ENCODE results near the gene SRSF2.

GRCh38 chr17:76733618-76733957 is 3.5 kb downstream of the SRSF2 start:
- TF ChIP-seq GATA3 (IDR thresholded peaks at IDR 0.05; ENCODE audit: borderline replicate concordance): no peak
- TF ChIP-seq NFE2L2 (conservative IDR thresholded peaks at IDR 0.05; ENCODE audit: low read length): no peak
- TF ChIP-seq CHD2 (IDR thresholded peaks at IDR 0.05; ENCODE audit: low read length, partially characterized antibody): no peak
- no peak for TF ChIP-seq NPAS2 (CRISPR knock-in tag; IDR thresholded peaks at IDR 0.05; ENCODE audit: borderline replicate concordance)
- no peak for TF ChIP-seq MAX (IDR thresholded peaks at IDR 0.05)
- TF ChIP-seq CTCF (IDR thresholded peaks at IDR 0.05): no peak
- TF ChIP-seq ESRRA (IDR thresholded peaks at IDR 0.05; ENCODE audit: borderline replicate concordance, low read length): no peak
- TF ChIP-seq MYC (IDR thresholded peaks at IDR 0.05; ENCODE audit: borderline replicate concordance, low read length): no peak
- TF ChIP-seq MAZ (IDR thresholded peaks at IDR 0.05; ENCODE audit: borderline replicate concordance, low read depth, low read length): no peak
- TF ChIP-seq SMC3 (IDR thresholded peaks at IDR 0.05): no peak
- TF ChIP-seq JUNB (IDR thresholded peaks at IDR 0.05): no peak
- TF ChIP-seq POLR2A (IDR thresholded peaks at IDR 0.05; ENCODE audit: low read length): no peak
- TF ChIP-seq ELK1 (IDR thresholded peaks at IDR 0.05; ENCODE audit: low read depth, low read length): no peak
- TF ChIP-seq CHD4 (IDR thresholded peaks at IDR 0.05; ENCODE audit: borderline replicate concordance): no peak
